ENCODE results near the gene POLD2.

- no peak for TF ChIP-seq POLR2A (IDR thresholded peaks at IDR 0.05; ENCODE audit: low read depth, low read length)
- no peak for TF ChIP-seq MYC (IDR thresholded peaks at IDR 0.05; ENCODE audit: low read depth, low read length)
- TF ChIP-seq CTCF (IDR thresholded peaks at IDR 0.05; ENCODE audit: extremely low read depth in 1 of 2, insufficient read depth in 1 of 2, low read depth in 1 of 2, low read length in 2 of 2): no peak
- TF ChIP-seq POLR2AphosphoS5 (IDR thresholded peaks at IDR 0.05; ENCODE audit: insufficient read depth, low read depth, low read length): no peak
Observed at GRCh38 chr7:44112997-44113763, 10.2 kb downstream of the POLD2 start.
